ENCODE data around the gene KPNA4.

The KPNA4 gene

DNA sequence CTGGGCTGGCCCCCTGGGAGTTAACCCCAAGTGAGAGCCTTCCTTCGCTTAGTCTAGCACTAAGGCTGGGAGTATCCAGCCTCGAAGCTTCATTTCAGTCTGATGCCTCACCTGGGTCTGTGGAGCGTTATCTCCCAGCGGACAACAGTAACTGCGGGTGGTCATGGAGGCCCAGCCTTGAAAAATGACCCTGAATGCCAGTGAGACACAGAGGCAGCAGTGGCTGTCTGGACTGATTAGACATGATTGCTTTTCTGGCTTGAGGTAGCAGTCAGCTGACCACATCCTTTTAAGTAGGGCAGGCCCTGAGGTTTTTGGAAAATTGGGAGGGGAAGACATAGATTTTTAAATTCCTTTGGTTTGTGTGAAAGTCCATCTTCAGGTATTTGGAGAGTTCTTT lies 87.6 kb downstream of the KPNA4 start:
- TF ChIP-seq, protein P1, sequence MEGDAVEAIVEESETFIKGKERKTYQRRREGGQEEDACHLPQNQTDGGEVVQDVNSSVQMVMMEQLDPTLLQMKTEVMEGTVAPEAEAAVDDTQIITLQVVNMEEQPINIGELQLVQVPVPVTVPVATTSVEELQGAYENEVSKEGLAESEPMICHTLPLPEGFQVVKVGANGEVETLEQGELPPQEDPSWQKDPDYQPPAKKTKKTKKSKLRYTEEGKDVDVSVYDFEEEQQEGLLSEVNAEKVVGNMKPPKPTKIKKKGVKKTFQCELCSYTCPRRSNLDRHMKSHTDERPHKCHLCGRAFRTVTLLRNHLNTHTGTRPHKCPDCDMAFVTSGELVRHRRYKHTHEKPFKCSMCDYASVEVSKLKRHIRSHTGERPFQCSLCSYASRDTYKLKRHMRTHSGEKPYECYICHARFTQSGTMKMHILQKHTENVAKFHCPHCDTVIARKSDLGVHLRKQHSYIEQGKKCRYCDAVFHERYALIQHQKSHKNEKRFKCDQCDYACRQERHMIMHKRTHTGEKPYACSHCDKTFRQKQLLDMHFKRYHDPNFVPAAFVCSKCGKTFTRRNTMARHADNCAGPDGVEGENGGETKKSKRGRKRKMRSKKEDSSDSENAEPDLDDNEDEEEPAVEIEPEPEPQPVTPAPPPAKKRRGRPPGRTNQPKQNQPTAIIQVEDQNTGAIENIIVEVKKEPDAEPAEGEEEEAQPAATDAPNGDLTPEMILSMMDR (IDR thresholded peaks at IDR 0.05; ENCODE audit: borderline replicate concordance, insufficient read depth, low read depth, low read length): no peak
- no peak overlapping the region for H3K4me3 ChIP-seq (ENCODE audit: low read depth, low read length)

DNA sequence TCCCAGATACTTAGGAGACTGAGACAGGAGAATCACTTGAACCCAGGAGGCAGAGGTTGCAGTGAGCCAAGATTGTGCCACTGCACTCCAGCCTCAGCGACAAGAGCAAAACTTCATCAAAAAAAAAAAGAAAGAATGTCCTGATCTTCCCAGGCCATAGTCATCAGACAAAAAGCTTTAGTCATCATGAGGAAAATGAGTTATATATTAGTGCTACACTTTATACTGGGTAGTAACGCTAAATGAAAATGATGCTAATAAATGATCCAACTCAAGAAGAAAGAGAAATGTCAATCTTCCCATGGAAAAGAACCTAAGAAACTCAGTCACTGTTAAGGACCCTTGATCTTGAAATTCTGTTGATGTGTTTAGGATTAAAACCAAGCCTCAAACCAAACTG lies 89.5 kb downstream of the KPNA4 start:
- H3K4me3 ChIP-seq (ENCODE audit: low read depth, low read length): no peak overlapping the region
- TF ChIP-seq, protein P1 (IDR thresholded peaks at IDR 0.05; ENCODE audit: borderline replicate concordance, insufficient read depth, low read depth, low read length): no peak

- TF ChIP-seq, protein P1 (IDR thresholded peaks at IDR 0.05; ENCODE audit: borderline replicate concordance, insufficient read depth, low read depth, low read length): no peak
- H3K4me3 ChIP-seq (ENCODE audit: low read depth, low read length): no peak overlapping the region
Observed at GRCh38 chr3:160475153-160475552, 90.2 kb downstream of the KPNA4 start.

DNA sequence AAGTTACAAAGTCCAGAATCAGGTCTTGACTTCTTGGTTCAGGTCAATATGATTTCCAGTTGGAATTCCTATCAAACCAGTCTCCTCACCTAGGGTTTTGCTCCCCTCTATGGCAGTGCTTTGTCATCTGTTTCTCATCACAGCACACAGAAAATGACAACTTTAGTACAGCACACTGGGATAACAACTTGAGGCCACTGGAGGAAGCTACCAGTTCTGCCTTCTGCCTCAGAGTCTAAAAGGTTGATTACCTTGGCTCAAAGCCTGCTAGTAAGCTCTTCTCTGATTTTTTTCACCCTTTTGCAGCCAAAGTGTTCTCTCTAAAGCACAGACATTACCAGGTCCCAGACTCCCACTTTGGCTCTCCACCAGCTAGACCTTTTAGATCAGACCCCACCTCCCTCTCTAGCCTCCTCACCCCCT lies 90.9 kb downstream of the KPNA4 start:
- TF ChIP-seq, protein P1 (IDR thresholded peaks at IDR 0.05; ENCODE audit: borderline replicate concordance, insufficient read depth, low read depth, low read length): no peak
- no peak overlapping the region for H3K4me3 ChIP-seq (ENCODE audit: low read depth, low read length)

- TF ChIP-seq, protein P1 (IDR thresholded peaks at IDR 0.05; ENCODE audit: borderline replicate concordance, insufficient read depth, low read depth, low read length): no peak
Observed at GRCh38 chr3:160473978-160474377, 91.4 kb downstream of the KPNA4 start.

DNA sequence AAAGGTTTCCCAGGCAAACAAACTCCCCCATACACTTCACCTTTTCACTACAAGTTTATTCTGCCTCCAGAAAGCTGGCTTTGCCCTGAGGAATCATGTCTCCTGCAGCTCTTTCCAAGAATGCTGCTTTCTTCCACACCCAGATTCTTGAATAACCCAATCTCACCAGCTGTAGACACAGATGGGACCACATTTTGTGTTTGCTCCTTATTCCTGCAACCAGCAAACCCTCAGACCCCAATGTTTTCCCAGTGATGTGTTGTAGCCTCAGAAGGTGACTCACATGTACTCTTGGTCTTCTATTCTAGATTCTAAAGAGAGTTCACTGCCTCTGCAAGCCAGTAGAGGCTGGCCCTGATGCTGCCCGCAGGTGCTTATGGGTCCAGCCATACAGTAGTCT lies 92.2 kb downstream of the KPNA4 start:
- no peak overlapping the region for H3K4me3 ChIP-seq (ENCODE audit: low read depth, low read length)
- TF ChIP-seq, protein P1 (IDR thresholded peaks at IDR 0.05; ENCODE audit: borderline replicate concordance, insufficient read depth, low read depth, low read length): no peak

More at GRCh38 chr3:160473978-160474377, 91.4 kb downstream of the KPNA4 start:
- H3K4me3 ChIP-seq (ENCODE audit: low read depth, low read length): no peak overlapping the region

DNA sequence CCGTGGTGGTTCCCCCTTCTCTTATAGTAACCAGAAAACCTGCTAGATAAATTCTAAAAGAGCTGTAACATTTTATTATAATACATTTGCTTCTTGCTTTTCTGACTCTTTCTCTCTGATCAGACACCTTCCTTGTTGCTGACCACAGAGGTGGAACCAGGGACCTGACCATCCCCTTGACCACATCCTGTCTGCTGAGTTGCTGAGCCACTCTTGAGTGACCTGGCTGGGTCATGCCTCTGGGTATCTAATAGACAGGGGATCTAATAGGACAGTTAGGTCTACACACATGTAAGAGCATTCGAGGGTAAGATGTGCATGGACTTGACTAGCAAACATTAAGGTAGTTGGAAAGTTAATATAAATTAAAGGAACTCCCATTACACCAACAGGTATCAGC lies 93.0 kb downstream of the KPNA4 start:
- no peak overlapping the region for H3K4me3 ChIP-seq (ENCODE audit: low read depth, low read length)
- TF ChIP-seq, protein P1 (IDR thresholded peaks at IDR 0.05; ENCODE audit: borderline replicate concordance, insufficient read depth, low read depth, low read length): no peak
